Activated CD4-positive, alpha-beta T cell treated with anti-CD3 and anti-CD28 coated beads, Interleukin-2, amount 50 U/mL, for 1 hour (primary cell): ENCODE measurements around the gene PDP2.
"Not testable (repeated sequence)": the region's sequence is repeated elsewhere in the genome, so short reads cannot be mapped to it uniquely, and the experiment has no call there.

Source experiments
- DNase-seq: peaks from one replicate; pipeline ENCODE4 v3.0.0-alpha.2; 2020

Gene PDP2

GRCh38 chr16:66856184-66856730 lies 24.1 kb upstream of the PDP2 start:
- DNase-seq = no peak

GRCh38 chr16:66856801-66857200 lies 23.5 kb upstream of the PDP2 start:
- DNase-seq = no peak

GRCh38 chr16:66857437-66857836 lies 22.9 kb upstream of the PDP2 start:
- no peak for DNase-seq

GRCh38 chr16:66858740-66859396 lies 21.4 kb upstream of the PDP2 start:
- no peak for DNase-seq

GRCh38 chr16:66859397-66860068 lies 20.8 kb upstream of the PDP2 start:
- no peak for DNase-seq

- DNase-seq = no peak
Measured at GRCh38 chr16:66862023-66862520, 18.2 kb upstream of the PDP2 start.

- DNase-seq = no peak
Measured at GRCh38 chr16:66863707-66864106, 16.6 kb upstream of the PDP2 start.

GRCh38 chr16:66869424-66869823 lies 10.9 kb upstream of the PDP2 start:
- DNase-seq = no peak

- not testable (repeated sequence) for DNase-seq
Measured at GRCh38 chr16:66871363-66871762, 9.0 kb upstream of the PDP2 start.

GRCh38 chr16:66871840-66872239 lies 8.5 kb upstream of the PDP2 start:
- DNase-seq = no peak

- no peak for DNase-seq
Measured at GRCh38 chr16:66872559-66872942, 7.8 kb upstream of the PDP2 start.

- peak; percentile 84 for DNase-seq
Measured at GRCh38 chr16:66872943-66873684, 7.2 kb upstream of the PDP2 start.

- DNase-seq = no peak
Measured at GRCh38 chr16:66873685-66874055, 6.6 kb upstream of the PDP2 start.

- DNase-seq = no peak
Measured at GRCh38 chr16:66874079-66874775, 6.1 kb upstream of the PDP2 start.

- no peak for DNase-seq
Measured at GRCh38 chr16:66878067-66878466, 2.2 kb upstream of the PDP2 start.

GRCh38 chr16:66881014-66881417 lies 701 bp downstream of the PDP2 start:
- DNase-seq = no peak

- DNase-seq = no peak
Measured at GRCh38 chr16:66881560-66881959, 1.2 kb downstream of the PDP2 start.

- no peak for DNase-seq
Measured at GRCh38 chr16:66881964-66882508, 1.7 kb downstream of the PDP2 start.

GRCh38 chr16:66882702-66883101 lies 2.4 kb downstream of the PDP2 start:
- no peak for DNase-seq

GRCh38 chr16:66885491-66885890 lies 5.2 kb downstream of the PDP2 start:
- DNase-seq = no peak

- no peak for DNase-seq
Measured at GRCh38 chr16:66886321-66886720, 6.0 kb downstream of the PDP2 start.

GRCh38 chr16:66886914-66887313 lies 6.6 kb downstream of the PDP2 start:
- no peak for DNase-seq
